ENCODE results near the gene COCH.

The COCH gene

DNA sequence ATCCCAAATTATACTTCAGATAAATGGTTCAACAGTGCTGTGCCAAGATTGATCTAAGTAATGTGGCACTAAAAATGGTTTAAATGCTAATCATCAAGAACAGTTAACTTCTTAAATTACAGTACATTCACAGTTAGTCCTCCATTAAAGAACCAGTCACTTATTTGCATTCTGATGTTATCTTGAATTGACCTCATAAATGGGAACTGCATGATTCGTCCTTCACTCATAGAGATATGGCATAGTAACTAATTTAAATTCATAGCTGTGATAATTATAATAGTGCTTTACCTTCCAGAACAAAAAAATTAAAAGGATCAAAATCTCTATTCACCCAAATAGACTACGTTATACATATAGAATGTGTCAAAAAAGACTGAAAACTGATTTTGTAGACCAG lies 61.1 kb downstream of the COCH start:
- no peaks in the 10 kb centered on the region for H3K4me1 ChIP-seq (ENCODE audit: control insufficient read depth in 1 of 2, insufficient read depth in 2 of 2, low read length in 2 of 2)
- H3K4me3 ChIP-seq (ENCODE audit: low read depth in 1 of 2, low read length in 2 of 2) = no peak overlapping the region
- H3K27me3 ChIP-seq (ENCODE audit: low read depth, low read length) = no peaks in the 10 kb centered on the region
- H3K36me3 ChIP-seq (ENCODE audit: control insufficient read depth in 1 of 2, insufficient read depth in 2 of 2, low read length in 2 of 2) = peaks cover 0 to 29% of the 10 kb centered on the region in 2 donors
- no peaks in the 10 kb centered on the region for H3K9me3 ChIP-seq (ENCODE audit: control insufficient read depth in 1 of 2, low read length in 2 of 2)
- H3K27ac ChIP-seq (ENCODE audit: low read length) = no peak overlapping the region

DNA sequence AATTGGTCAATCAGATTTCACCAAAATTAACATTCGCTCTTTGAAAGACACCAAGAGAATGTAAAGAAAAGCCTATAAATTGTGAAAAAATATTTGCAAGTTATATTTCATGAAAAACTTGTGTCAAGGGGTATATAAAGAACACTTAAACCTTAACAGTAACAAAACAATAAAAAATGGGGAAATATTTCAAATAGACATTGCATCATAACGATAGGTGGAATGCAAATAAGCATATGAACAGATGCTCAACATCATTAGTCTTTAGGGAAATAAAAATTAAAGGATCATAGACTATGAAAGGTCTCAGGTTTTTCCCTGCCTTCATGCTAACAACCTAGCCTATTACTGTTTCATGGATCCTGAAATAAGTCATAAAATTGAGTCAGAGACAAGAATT lies 64.3 kb downstream of the COCH start:
- Histone ChIP-seq H3K9me3 (ENCODE audit: control insufficient read depth in 1 of 2, low read length in 2 of 2) (no peaks in the 10 kb centered on the region), H3K36me3 (ENCODE audit: control insufficient read depth in 1 of 2, insufficient read depth in 2 of 2, low read length in 2 of 2) (peaks cover 9 to 35% of the 10 kb centered on the region in 2 donors), H3K4me3 (ENCODE audit: low read depth in 1 of 2, low read length in 2 of 2) (no peak overlapping the region), H3K4me1 (ENCODE audit: control insufficient read depth in 1 of 2, insufficient read depth in 2 of 2, low read length in 2 of 2) (no peaks in the 10 kb centered on the region), H3K27ac (ENCODE audit: low read length) (no peak overlapping the region), H3K27me3 (ENCODE audit: low read depth, low read length) (no peaks in the 10 kb centered on the region)
